HepG2 (cell line): Measurements from ENCODE around the gene TET2. TPM values are rescaled to one million over a fixed set of nuclear protein-coding genes. Genes with fewer than 3 reads are reported as not detected.
A peak's percentile ranks its signal among the peaks of the same experiment; 100 is the strongest.

Experiments used
- ATAC-seq: fragments of 200-7000 bp; cut with Tn5 transposase; 3 replicates; pipeline ENCODE4 v1.9.1; 2020; ENCODE audit warnings: mild to moderate bottlenecking, moderate library complexity
- BruUV-seq: library from RNA; stranded (reverse); fragments of 400-500 nt; replicated peaks from 2 replicates; lab custom pipeline; 2021; lab: Mats Ljungman, UMichigan
- CTCF ChIA-PET: fragments of 300-600 bp; formaldehyde crosslinking; extraction: SDS; loops from one replicate; lab custom pipeline; 2021; ENCODE audit warnings: low total read pairs, inconsistent platforms, low intra/inter-chr PET ratio; lab: Yijun Ruan, JAX
- POLR2A ChIA-PET: fragments of 350-600 bp; sonication (Branson Sonifier 250); formaldehyde crosslinking; loops from one replicate; lab custom pipeline; 2020; ENCODE audit warnings: antibody characterized with exemption, inconsistent platforms; lab: Yijun Ruan, JAX
- DNase-seq: peaks from one replicate; pipeline ENCODE4 v3.0.0-alpha.2; 2015; ENCODE audit warnings: low spot score
- FAIRE-seq: peaks from 3 replicates; lab custom pipeline; 2011; peaks lifted over from hg19 to GRCh38; lab: Jason Lieb, UNC
- H2AFZ ChIP-seq: one replicate; pipeline ENCODE4 v1.6.1; 2011; ENCODE audit warnings: low read length, inconsistent platforms
- H3K27ac ChIP-seq: fragments of 300-600 bp; 3 replicates; pipeline ENCODE4 v1.8.0; 2011; ENCODE audit warnings: mixed run types, mild to moderate bottlenecking, mixed read lengths, low read length, inconsistent platforms; ENCODE audit not compliant: insufficient read depth; ENCODE audit errors: extremely low read length
- H3K27me3 ChIP-seq, 2 experiments: fragments of 200-600 bp in 1 of 2; 2 replicates in 1 of 2; 3 replicates in 1 of 2; pipeline versions ENCODE4 v1.6.0 to v1.8.0; 2011; ENCODE audit warnings: low read length in 2 of 2, mild to moderate bottlenecking in 2 of 2, moderate library complexity in 2 of 2, inconsistent platforms in 1 of 2; ENCODE audit not compliant: insufficient read depth in 2 of 2, control insufficient read depth in 1 of 2
- H3K36me3 ChIP-seq, 2 experiments: fragments of 200-600 bp in 1 of 2; replicated peaks in 1 of 2; 2 replicates in 1 of 2; 3 replicates in 1 of 2; pipeline versions ENCODE4 v1.5.1 to v1.8.0; 2011; ENCODE audit warnings: low read length in 2 of 2, inconsistent platforms in 1 of 2; ENCODE audit not compliant: insufficient read depth in 2 of 2, control insufficient read depth in 1 of 2
- H3K4me1 ChIP-seq: 2 replicates; pipeline ENCODE4 v1.5.1; 2012; ENCODE audit warnings: low read length, inconsistent platforms; ENCODE audit not compliant: insufficient read depth
- H3K4me2 ChIP-seq: 2 replicates; pipeline ENCODE4 v1.6.0; 2011; ENCODE audit warnings: low read depth, low read length, inconsistent platforms
- H3K4me3 ChIP-seq, 3 experiments: fragments of 200-600 bp in 1 of 3; sonication (generic), shearing (Covaris generic) in 1 of 3; replicated peaks in 1 of 3; 2 replicates each; pipeline ENCODE4 v1.5.1; 2011 to 2016; ENCODE audit warnings: low read length in 3 of 3, inconsistent platforms in 2 of 3, low read depth in 2 of 3, mild to moderate bottlenecking in 2 of 3, control low read depth in 1 of 3, mixed read lengths in 1 of 3; ENCODE audit not compliant: insufficient read depth in 1 of 3
- H3K79me2 ChIP-seq: one replicate; pipeline ENCODE4 v1.6.1; 2011; ENCODE audit warnings: low read length, inconsistent platforms; ENCODE audit not compliant: insufficient read depth
- H3K9ac ChIP-seq: 2 replicates; pipeline ENCODE4 v1.6.0; 2011; ENCODE audit warnings: mild to moderate bottlenecking, low read depth, low read length, inconsistent platforms; ENCODE audit not compliant: insufficient read depth
- H3K9me3 ChIP-seq: 2 replicates; pipeline ENCODE4 v1.5.1; 2012; ENCODE audit warnings: mild to moderate bottlenecking, low read length
- H4K20me1 ChIP-seq: 2 replicates; pipeline ENCODE4 v1.6.0; 2011; ENCODE audit warnings: inconsistent platforms, mild to moderate bottlenecking, low read length, moderate library complexity; ENCODE audit not compliant: insufficient read depth
- KLF16 ChIP-seq, 2 experiments: sonication (generic) in 1 of 2; formaldehyde crosslinking in 1 of 2; IDR thresholded peaks; 2 replicates each; pipeline versions ENCODE4 v1.6.1 to v1.8.0; 2016 to 2023; ENCODE audit warnings: missing genetic modification reagents in 2 of 2, missing compliant biosample characterization in 1 of 2
- NCOA5 ChIP-seq: sonication (generic); formaldehyde crosslinking; IDR thresholded peaks from 2 replicates; pipeline ENCODE4 v1.4.0; 2020; ENCODE audit warnings: missing genetic modification reagents
- POLR2G ChIP-seq: fragments of 200-400 bp; formaldehyde crosslinking; IDR thresholded peaks from 2 replicates; pipeline ENCODE4 v1.6.1; 2018; ENCODE audit warnings: mild to moderate bottlenecking, low read depth, low read length, moderate library complexity
- SUZ12 ChIP-seq: fragments of 150-350 bp; IDR thresholded peaks from 2 replicates; pipeline ENCODE4 v1.6.1; 2014; ENCODE audit warnings: low read depth, low read length
- TCF7L2 ChIP-seq: IDR thresholded peaks from 2 replicates; pipeline ENCODE4 v1.6.1; 2011; ENCODE audit warnings: mild to moderate bottlenecking, low read depth, low read length, moderate library complexity
- ZMYM2 ChIP-seq: sonication (generic); formaldehyde crosslinking; IDR thresholded peaks from 2 replicates; pipeline ENCODE4 v1.8.0; 2022; ENCODE audit warnings: mild to moderate bottlenecking, missing genetic modification reagents
- ZNF329 ChIP-seq: sonication (generic); formaldehyde crosslinking; IDR thresholded peaks from 2 replicates; pipeline ENCODE4 v1.9.0; 2021; ENCODE audit warnings: low read depth, mild to moderate bottlenecking, missing genetic modification reagents
- WGBS: methylation state at CpG from one replicate; pipeline ENCODE4 v1.1.6; 2017; ENCODE audit warnings: low lambda C conversion rate; 5-methylcytosine and 5-hydroxymethylcytosine counted together
- in situ Hi-C: cut with HindIII; loops from 2 replicates; pipeline ENCODE4 v1.10.0; 2017; ENCODE audit warnings: low pct_unique_long_range_greater_than_20kb; ENCODE audit not compliant: extremely low pct_ligation_motif_present
- intact Hi-C: fragments of 100-400 bp; cut with micrococcal nuclease; formaldehyde crosslinking; loops from one replicate; pipeline ENCODE4 v1.10.0; 2022; ENCODE audit not compliant: unreplicated experiment
- polyA plus RNA-seq, 8 experiments: library from polyadenylated mRNA; depleted of rRNA in 3 of 8; stranded (reverse) in 7 of 8; unstranded in 1 of 8; fragments of >200 nt; fragmentation: Illumina TruSeq in 4 of 8; extraction: Trizol in 4 of 8; gene quantifications; 2 replicates each; pipeline versions ENCODE4 v1.2.1 to v1.2.3, GENCODE V29; 2011 to 2016; ENCODE audit warnings: low read depth in 4 of 8, missing spikeins in 1 of 8, mixed read lengths in 1 of 8; ENCODE audit not compliant: insufficient read depth in 1 of 8
- total RNA-seq, 5 experiments: library from RNA; depleted of rRNA; stranded (reverse); fragments of >200 nt; fragmentation: Illumina TruSeq; extraction: Trizol; gene quantifications; 2 replicates each; pipeline ENCODE4 v1.2.3, GENCODE V29; 2016; ENCODE audit warnings: low read depth in 1 of 5
- TF ChIP-seq, protein P1 (sequence below): sonication (generic); formaldehyde crosslinking; conservative IDR thresholded peaks from 2 replicates; pipeline ENCODE4 v1.4.0; 2020; ENCODE audit warnings: missing genetic modification reagents
- TF ChIP-seq, protein P2 (sequence below): fragments of 450-650 bp; IDR thresholded peaks from 2 replicates; pipeline ENCODE4 v1.6.1; 2017; ENCODE audit warnings: mild to moderate bottlenecking
- TF ChIP-seq, protein P3 (sequence below), 2 experiments: sonication (generic) in 1 of 2; formaldehyde crosslinking in 1 of 2; IDR thresholded peaks; 2 replicates each; pipeline versions ENCODE4 v1.4.0 to v1.6.1; 2016 to 2020; ENCODE audit warnings: borderline replicate concordance in 1 of 2, low read depth in 1 of 2, mild to moderate bottlenecking in 1 of 2, missing genetic modification reagents in 1 of 2
- TF ChIP-seq, protein P4 (sequence below): sonication (generic); formaldehyde crosslinking; IDR thresholded peaks from 2 replicates; pipeline ENCODE4 v1.4.0; 2020; ENCODE audit warnings: missing genetic modification reagents; ENCODE audit errors: not compliant biosample characterization
- TF ChIP-seq, protein P5 (sequence below): sonication (generic); formaldehyde crosslinking; IDR thresholded peaks from 2 replicates; pipeline ENCODE4 v1.5.0; 2020; ENCODE audit warnings: missing genetic modification reagents, mild to moderate bottlenecking, borderline replicate concordance
- TF ChIP-seq, protein P6 (sequence below): IDR thresholded peaks from 2 replicates; pipeline ENCODE4 v1.6.1; 2016; ENCODE audit warnings: low read depth

TET2 gene
- total and polyA plus RNA-seq, 2 of the 13 experiments (the other 11 are each of a cell fraction or from before 2014, with no cell fraction given), result 4.7 to 4.8 TPM

DNA sequence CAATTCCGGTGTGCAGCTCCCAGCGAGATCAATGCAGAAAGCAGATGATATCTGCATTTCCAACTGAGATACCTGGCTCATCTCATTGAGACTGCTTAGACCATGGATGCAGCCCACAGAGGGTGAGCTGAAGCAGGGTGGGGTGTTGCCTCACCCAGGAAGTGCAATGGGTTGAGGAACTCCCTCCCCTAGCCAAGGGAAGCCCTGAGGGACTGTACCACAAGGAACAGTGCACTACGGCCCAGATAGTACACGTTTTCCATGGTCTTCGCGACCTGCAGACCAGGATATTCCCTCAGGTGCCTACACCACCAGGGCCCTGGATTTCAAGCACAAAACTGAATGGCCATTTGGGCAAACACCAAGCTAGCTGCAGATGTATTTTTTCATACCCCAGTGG is 150.0 kb downstream of the TET2 start:
- no peaks in the 10 kb centered on the region for H3K36me3 ChIP-seq
- H3K27ac ChIP-seq, result no peak overlapping the region
- FAIRE-seq, result no peak
- no peaks in the 10 kb centered on the region for H3K9me3 ChIP-seq
- 0 out of 2 replicates have a peak overlapping the region, but pooled peaks have one; percentile 19 for H3K4me2 ChIP-seq
- DNase-seq, result no peak
- no peak overlapping the region for H3K9ac ChIP-seq
- intact Hi-C loops, result no loop called here
- BruUV-seq, result no TSS peak
- no peak for TF ChIP-seq KLF16 (CRISPR knock-in tag; IDR thresholded peaks at IDR 0.05)
- TF ChIP-seq SUZ12, result no peak
- TF ChIP-seq ZMYM2, result no peak
- TF ChIP-seq, protein P1, sequence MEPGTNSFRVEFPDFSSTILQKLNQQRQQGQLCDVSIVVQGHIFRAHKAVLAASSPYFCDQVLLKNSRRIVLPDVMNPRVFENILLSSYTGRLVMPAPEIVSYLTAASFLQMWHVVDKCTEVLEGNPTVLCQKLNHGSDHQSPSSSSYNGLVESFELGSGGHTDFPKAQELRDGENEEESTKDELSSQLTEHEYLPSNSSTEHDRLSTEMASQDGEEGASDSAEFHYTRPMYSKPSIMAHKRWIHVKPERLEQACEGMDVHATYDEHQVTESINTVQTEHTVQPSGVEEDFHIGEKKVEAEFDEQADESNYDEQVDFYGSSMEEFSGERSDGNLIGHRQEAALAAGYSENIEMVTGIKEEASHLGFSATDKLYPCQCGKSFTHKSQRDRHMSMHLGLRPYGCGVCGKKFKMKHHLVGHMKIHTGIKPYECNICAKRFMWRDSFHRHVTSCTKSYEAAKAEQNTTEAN (CRISPR knock-in tag), result no peak
- TF ChIP-seq, protein P2, sequence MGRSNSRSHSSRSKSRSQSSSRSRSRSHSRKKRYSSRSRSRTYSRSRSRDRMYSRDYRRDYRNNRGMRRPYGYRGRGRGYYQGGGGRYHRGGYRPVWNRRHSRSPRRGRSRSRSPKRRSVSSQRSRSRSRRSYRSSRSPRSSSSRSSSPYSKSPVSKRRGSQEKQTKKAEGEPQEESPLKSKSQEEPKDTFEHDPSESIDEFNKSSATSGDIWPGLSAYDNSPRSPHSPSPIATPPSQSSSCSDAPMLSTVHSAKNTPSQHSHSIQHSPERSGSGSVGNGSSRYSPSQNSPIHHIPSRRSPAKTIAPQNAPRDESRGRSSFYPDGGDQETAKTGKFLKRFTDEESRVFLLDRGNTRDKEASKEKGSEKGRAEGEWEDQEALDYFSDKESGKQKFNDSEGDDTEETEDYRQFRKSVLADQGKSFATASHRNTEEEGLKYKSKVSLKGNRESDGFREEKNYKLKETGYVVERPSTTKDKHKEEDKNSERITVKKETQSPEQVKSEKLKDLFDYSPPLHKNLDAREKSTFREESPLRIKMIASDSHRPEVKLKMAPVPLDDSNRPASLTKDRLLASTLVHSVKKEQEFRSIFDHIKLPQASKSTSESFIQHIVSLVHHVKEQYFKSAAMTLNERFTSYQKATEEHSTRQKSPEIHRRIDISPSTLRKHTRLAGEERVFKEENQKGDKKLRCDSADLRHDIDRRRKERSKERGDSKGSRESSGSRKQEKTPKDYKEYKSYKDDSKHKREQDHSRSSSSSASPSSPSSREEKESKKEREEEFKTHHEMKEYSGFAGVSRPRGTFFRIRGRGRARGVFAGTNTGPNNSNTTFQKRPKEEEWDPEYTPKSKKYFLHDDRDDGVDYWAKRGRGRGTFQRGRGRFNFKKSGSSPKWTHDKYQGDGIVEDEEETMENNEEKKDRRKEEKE, result no peak
- no peak for TF ChIP-seq NCOA5 (CRISPR knock-in tag)
- TF ChIP-seq, protein P3, sequence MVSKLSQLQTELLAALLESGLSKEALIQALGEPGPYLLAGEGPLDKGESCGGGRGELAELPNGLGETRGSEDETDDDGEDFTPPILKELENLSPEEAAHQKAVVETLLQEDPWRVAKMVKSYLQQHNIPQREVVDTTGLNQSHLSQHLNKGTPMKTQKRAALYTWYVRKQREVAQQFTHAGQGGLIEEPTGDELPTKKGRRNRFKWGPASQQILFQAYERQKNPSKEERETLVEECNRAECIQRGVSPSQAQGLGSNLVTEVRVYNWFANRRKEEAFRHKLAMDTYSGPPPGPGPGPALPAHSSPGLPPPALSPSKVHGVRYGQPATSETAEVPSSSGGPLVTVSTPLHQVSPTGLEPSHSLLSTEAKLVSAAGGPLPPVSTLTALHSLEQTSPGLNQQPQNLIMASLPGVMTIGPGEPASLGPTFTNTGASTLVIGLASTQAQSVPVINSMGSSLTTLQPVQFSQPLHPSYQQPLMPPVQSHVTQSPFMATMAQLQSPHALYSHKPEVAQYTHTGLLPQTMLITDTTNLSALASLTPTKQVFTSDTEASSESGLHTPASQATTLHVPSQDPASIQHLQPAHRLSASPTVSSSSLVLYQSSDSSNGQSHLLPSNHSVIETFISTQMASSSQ (IDR thresholded peaks at IDR 0.05; ENCODE audit: low read depth), result no peak
- TF ChIP-seq, protein P3 (CRISPR knock-in tag; IDR thresholded peaks at IDR 0.05; ENCODE audit: borderline replicate concordance), result no peak
- no peak for TF ChIP-seq TCF7L2
- TF ChIP-seq, protein P4, sequence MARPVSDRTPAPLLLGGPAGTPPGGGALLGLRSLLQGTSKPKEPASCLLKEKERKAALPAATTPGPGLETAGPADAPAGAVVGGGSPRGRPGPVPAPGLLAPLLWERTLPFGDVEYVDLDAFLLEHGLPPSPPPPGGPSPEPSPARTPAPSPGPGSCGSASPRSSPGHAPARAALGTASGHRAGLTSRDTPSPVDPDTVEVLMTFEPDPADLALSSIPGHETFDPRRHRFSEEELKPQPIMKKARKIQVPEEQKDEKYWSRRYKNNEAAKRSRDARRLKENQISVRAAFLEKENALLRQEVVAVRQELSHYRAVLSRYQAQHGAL (CRISPR knock-in tag), result no peak
- TF ChIP-seq, protein P5, sequence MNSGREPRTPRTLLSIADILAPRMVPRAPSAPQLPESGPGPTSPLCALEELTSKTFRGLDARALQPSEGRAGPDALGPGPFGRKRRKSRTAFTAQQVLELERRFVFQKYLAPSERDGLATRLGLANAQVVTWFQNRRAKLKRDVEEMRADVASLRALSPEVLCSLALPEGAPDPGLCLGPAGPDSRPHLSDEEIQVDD (CRISPR knock-in tag), result no peak
- no peak for TF ChIP-seq ZNF329 (CRISPR knock-in tag)
- no peak for TF ChIP-seq POLR2G
- TF ChIP-seq, protein P6, sequence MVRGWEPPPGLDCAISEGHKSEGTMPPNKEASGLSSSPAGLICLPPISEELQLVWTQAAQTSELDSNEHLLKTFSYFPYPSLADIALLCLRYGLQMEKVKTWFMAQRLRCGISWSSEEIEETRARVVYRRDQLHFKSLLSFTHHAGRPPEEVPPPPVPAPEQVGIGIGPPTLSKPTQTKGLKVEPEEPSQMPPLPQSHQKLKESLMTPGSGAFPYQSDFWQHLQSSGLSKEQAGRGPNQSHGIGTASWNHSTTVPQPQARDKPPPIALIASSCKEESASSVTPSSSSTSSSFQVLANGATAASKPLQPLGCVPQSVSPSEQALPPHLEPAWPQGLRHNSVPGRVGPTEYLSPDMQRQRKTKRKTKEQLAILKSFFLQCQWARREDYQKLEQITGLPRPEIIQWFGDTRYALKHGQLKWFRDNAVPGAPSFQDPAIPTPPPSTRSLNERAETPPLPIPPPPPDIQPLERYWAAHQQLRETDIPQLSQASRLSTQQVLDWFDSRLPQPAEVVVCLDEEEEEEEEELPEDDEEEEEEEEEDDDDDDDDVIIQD (CRISPR knock-in tag), result no peak
- POLR2A ChIA-PET, result no interaction called here
- H2AFZ ChIP-seq, result no peak overlapping the region
- ATAC-seq, result peak; percentile 62
- no peaks in the 10 kb centered on the region for H3K79me2 ChIP-seq
- H3K4me3 ChIP-seq, result no peak overlapping the region
- WGBS, result 44% methylated on average over 6 of the region's 6 CpGs
- H3K27me3 ChIP-seq, result no peaks in the 10 kb centered on the region
- CTCF ChIA-PET, result no interaction called here
- no peaks in the 10 kb centered on the region for H3K4me1 ChIP-seq
- in situ Hi-C loops, result no loop called here
- no peaks in the 10 kb centered on the region for H4K20me1 ChIP-seq
